D721Med (cell line): ENCODE measurements around the gene CCDC187.
"Not testable (repeated sequence)": the region's sequence is repeated elsewhere in the genome, so short reads cannot be mapped to it uniquely, and the experiment has no call there.

Source experiments
- DNase-seq: peaks from one replicate; pipeline ENCODE4 v3.0.0; 2011; ENCODE audit warnings: low spot score; ENCODE audit not compliant: insufficient read length
- FAIRE-seq: peaks from 2 replicates; lab custom pipeline; 2011; peaks lifted over from hg19 to GRCh38; lab: Jason Lieb, UNC
- TF ChIP-seq, protein P1 (sequence below): IDR thresholded peaks from 2 replicates; pipeline ENCODE4 v1.5.1; 2012; ENCODE audit warnings: mild to moderate bottlenecking, control low read depth; ENCODE audit not compliant: insufficient read depth; ENCODE audit errors: missing control alignments

The CCDC187 gene

DNA sequence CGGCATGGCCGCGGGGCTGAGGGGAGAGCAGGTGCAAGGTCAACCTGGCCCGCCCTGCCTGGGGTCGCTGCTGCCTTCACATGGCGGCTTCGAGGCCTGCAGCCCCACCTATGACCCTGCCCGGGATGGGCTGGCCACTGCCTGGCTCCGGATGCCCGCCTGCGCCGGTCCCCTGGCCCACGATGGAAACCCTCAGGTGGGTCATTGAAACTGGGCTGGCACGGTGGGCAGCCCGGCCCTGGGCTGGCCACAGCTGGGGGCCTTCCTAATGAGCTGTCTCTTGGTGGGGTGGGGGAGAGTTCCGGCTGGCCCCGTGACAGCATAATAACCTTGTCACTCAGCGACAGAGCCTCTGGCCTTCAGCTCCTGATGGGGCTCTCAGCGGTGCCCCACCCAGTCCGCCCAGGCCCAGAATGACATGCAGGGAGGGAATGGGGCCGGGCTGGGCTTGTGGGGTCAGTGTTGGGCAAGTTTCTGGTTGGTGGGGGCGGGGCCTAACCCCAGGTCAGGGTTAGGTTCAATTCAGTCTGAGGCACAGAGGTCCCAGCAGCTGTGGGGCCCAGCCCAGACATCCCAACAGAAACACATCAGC lies at the start of gene CCDC187:
Gene CCDC187, minus strand, starts transcription at position 270 of the 592 bp plus-strand sequence. Its CDS starts 264 bp downstream, at position 6.
- FAIRE-seq (no peak), DNase-seq (no peak)
- TF ChIP-seq, protein P1, sequence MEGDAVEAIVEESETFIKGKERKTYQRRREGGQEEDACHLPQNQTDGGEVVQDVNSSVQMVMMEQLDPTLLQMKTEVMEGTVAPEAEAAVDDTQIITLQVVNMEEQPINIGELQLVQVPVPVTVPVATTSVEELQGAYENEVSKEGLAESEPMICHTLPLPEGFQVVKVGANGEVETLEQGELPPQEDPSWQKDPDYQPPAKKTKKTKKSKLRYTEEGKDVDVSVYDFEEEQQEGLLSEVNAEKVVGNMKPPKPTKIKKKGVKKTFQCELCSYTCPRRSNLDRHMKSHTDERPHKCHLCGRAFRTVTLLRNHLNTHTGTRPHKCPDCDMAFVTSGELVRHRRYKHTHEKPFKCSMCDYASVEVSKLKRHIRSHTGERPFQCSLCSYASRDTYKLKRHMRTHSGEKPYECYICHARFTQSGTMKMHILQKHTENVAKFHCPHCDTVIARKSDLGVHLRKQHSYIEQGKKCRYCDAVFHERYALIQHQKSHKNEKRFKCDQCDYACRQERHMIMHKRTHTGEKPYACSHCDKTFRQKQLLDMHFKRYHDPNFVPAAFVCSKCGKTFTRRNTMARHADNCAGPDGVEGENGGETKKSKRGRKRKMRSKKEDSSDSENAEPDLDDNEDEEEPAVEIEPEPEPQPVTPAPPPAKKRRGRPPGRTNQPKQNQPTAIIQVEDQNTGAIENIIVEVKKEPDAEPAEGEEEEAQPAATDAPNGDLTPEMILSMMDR = no peak

DNA sequence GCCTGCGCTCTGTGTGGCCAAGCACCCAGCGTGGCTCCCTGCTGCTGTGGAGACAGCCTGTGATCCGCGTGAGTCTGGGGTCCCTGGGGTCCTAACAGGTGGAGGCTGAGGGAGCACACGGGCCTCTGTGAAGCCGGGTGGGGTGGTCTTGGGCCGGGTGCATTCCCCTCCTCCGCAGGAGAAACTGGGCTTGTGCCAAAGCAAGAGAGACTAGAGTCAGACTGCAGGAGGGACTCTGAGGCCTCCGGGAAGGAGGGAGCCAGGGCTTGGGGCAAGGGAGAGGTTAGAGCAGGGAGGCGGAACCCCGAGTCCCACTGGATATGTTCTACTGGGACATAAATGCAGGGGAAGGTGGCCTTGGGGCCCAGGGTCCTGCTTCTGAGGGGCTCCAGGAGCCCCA lies 49.2 kb upstream of the CCDC187 start:
- TF ChIP-seq, protein P1 = no peak
- DNase-seq (no peak), FAIRE-seq (no peak)

DNA sequence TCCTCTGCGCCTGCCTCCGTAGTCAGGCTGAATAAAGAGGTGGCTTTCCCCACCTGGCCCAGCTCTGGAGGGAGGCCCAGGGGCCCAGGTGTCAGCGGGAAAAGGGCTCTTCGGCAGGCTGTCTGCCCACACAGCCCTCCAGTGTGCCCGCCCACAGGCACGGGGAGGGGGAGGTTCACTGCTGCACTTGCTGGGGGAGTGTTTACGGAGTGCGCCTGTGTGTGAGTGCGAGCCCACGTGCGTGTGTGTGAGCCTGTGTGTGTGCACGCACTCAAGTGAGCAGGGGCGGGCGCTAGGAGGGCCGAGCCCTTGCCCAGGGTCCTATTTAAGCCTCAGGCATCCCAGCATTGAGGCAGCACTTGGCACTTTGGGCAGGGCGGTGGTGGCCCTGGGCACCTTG lies 48.8 kb upstream of the CCDC187 start:
- no peak for DNase-seq
- TF ChIP-seq, protein P1 = no peak
- no peak for FAIRE-seq

DNA sequence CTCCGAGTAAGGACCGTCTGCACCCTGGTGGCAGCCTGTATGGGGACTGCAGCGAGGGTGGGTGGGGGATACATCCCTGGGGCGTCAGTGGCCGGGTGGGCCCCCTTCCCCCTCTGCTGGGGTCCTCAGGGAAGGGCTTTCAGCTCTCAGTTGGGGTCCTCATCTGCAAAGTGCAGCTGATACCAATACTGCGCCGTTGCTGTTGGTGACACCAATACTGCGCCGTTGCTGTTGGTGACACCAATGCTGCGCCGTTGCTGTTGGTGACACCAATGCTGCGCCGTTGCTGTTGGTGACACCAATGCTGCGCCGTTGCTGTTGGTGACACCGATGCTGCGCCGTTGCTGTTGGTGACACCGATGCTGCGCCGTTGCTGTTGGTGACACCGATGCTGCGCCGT lies 48.0 kb upstream of the CCDC187 start:
- DNase-seq, FAIRE-seq: not testable (repeated sequence)

DNA sequence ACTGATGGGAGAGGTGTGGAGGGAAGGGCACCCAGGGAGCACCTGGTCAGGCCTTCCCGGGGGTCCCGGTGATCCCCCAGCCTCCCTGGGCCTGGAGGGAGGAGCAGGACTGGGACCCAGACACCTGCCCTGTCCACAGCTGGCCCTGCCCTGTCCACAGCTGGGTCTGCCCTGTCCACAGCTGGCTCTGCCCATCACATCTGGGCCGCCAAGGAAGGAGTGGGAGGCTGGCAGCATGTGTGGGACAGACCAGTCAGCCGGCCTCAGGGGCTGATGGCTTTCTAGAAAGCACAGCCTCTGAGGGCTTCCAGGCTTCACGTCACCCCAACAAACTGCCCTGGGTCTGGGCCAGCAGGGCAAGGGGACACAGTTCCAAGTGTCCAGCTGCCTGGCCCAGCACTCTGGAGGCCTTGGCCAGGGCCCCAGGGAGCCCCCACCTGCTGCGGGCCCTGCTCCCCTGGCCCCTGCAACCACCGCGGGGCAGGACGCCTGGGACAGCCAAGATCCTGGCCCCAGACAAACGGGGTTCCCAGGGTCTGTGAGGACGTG lies 47.4 kb upstream of the CCDC187 start:
- no peak for DNase-seq

DNA sequence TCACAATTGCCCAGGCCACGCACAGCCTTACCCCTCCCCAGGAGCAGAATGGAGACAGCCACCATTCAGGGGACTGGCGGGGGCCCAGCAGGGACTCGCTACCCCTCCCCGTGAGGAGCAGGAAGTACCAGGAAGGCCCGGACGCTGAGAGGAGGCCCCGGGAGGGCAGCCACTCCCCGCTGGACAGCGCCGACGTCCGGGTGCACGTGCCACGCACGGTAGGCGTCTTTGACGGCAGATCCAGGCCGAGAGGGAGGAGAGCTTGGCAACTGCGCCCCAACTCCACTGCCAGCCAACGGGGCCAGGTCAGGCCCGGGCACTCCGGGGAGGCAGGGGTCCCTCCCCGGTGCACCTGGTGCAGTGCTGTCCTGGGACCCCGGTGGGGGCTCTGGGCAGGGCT lies 45.7 kb upstream of the CCDC187 start:
- no peak for DNase-seq
- TF ChIP-seq, protein P1 = no peak
- FAIRE-seq = no peak

More for the DNA sequence above, 47.4 kb upstream of the CCDC187 start:
- TF ChIP-seq, protein P1 = no peak
- FAIRE-seq = no peak

DNA sequence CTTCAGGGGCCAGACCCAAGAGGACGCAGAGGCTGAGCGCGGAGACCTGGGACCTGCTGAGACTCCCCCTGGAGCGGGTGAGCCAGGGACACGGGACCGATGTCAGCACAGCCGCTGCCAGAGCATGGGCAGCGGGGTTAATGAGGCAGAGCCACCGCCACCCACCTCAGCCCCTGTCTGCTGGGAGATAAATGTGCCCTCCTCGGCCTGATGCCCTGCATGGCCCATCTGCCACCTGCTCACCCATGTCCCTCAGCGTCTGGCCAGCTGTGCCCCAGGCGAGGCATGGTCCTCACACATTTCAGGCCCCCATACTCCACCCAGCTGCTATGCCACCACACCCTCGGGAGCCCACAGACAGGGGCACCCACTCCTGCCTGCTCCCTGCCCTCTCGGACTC lies 44.8 kb upstream of the CCDC187 start:
- DNase-seq (no peak), FAIRE-seq (no peak)
- TF ChIP-seq, protein P1 = no peak
